Measurements from ENCODE around the gene BCL7B.
A peak's percentile ranks its signal among the peaks of the same experiment; 100 is the strongest.
"Not testable (repeated sequence)": the region's sequence is repeated elsewhere in the genome, so short reads cannot be mapped to it uniquely, and the experiment has no call there.

The BCL7B gene

GRCh38 chr7:73557397-73558257 is at the start of gene BCL7B:
Gene BCL7B (minus strand): TSS chr7:73557690. CDS start chr7:73557578, 112 bp downstream.
- DNase-seq (ENCODE audit: low read depth in 3 of 3): peak; percentile 57 to 63 (median 59)

GRCh38 chr7:73605601-73606220 is 48.2 kb upstream of the BCL7B start:
- no peak for DNase-seq (ENCODE audit: low read depth in 3 of 3)

GRCh38 chr7:73602721-73603651 is 45.5 kb upstream of the BCL7B start:
- no peak for DNase-seq (ENCODE audit: low read depth in 3 of 3)

GRCh38 chr7:73599916-73600315 is 42.4 kb upstream of the BCL7B start:
- DNase-seq (ENCODE audit: low read depth in 3 of 3): no peak

GRCh38 chr7:73599151-73599882 is 41.8 kb upstream of the BCL7B start:
- DNase-seq (ENCODE audit: low read depth in 3 of 3): no peak

GRCh38 chr7:73597978-73598782 is 40.7 kb upstream of the BCL7B start:
- no peak for DNase-seq (ENCODE audit: low read depth in 3 of 3)

GRCh38 chr7:73596191-73597065 is 38.9 kb upstream of the BCL7B start:
- no peak for DNase-seq (ENCODE audit: low read depth in 3 of 3)

GRCh38 chr7:73595358-73595757 is 37.9 kb upstream of the BCL7B start:
- DNase-seq (ENCODE audit: low read depth in 3 of 3): no peak

GRCh38 chr7:73593207-73594045 is 35.9 kb upstream of the BCL7B start:
- no peak for DNase-seq (ENCODE audit: low read depth in 3 of 3)

GRCh38 chr7:73586911-73587310 is 29.4 kb upstream of the BCL7B start:
- no peak for DNase-seq (ENCODE audit: low read depth in 3 of 3)

GRCh38 chr7:73585196-73585595 is 27.7 kb upstream of the BCL7B start:
- no peak for DNase-seq (ENCODE audit: low read depth in 3 of 3)

GRCh38 chr7:73582664-73583202 is 25.2 kb upstream of the BCL7B start:
- no peak for DNase-seq (ENCODE audit: low read depth in 3 of 3)

GRCh38 chr7:73581006-73581405 is 23.5 kb upstream of the BCL7B start:
- not testable (repeated sequence) for DNase-seq (ENCODE audit: low read depth in 3 of 3)

- peak; percentile 96 to 98 (median 97) for DNase-seq (ENCODE audit: low read depth in 3 of 3)
Observed at GRCh38 chr7:73578342-73579128, 21.0 kb upstream of the BCL7B start, which contains the start of gene TBL2. Gene TBL2 (minus strand): TSS chr7:73578579. CDS start chr7:73578549, 30 bp downstream.

- no peak for DNase-seq (ENCODE audit: low read depth in 3 of 3)
Observed at GRCh38 chr7:73577627-73578341, 20.3 kb upstream of the BCL7B start.

GRCh38 chr7:73573791-73574190 is 16.3 kb upstream of the BCL7B start:
- no peak for DNase-seq (ENCODE audit: low read depth in 3 of 3)

- DNase-seq (ENCODE audit: low read depth in 3 of 3): no peak
Observed at GRCh38 chr7:73573276-73573675, 15.8 kb upstream of the BCL7B start.
